T-cell (primary cell): ENCODE data around the gene FCN1. TPM values are rescaled to one million over a fixed set of nuclear protein-coding genes. Genes with fewer than 3 reads are reported as not detected.
"Not testable (repeated sequence)": the region's sequence is repeated elsewhere in the genome, so short reads cannot be mapped to it uniquely, and the experiment has no call there.

Experiments
- ATAC-seq, 4 experiments: fragments of 200-7000 bp in 3 of 4; fragments of 150-1000 bp in 1 of 4; cut with Tn5 transposase; replicated peaks in 1 of 4; 1 replicate in 3 of 4; 2 replicates in 1 of 4; pipeline ENCODE4 v1.10.0; 2021; ENCODE audit warnings: moderate library complexity in 3 of 4, mild to moderate bottlenecking in 2 of 4, moderate number of reproducible peaks in 1 of 4
- CTCF ChIA-PET, 2 donors: fragments of 300-600 bp; sonication (Branson Sonifier 250); formaldehyde crosslinking; loops; one replicate each; lab custom pipeline; 2022; ENCODE audit warnings: antibody characterized with exemption in 2 of 2; lab: Charles Lee
- POLR2A ChIA-PET, 2 donors: fragments of 300-600 bp; sonication (Branson Sonifier 250); formaldehyde crosslinking; loops; one replicate each; lab custom pipeline; 2022; ENCODE audit warnings: antibody characterized with exemption in 2 of 2; lab: Charles Lee
- DNase-seq, 35 experiments: peaks; one replicate each; pipeline versions ENCODE4 v3.0.0 to v3.0.0-alpha.2; 2013 to 2023
- H3K27ac ChIP-seq: one replicate; pipeline ENCODE4 v1.5.1; 2013; ENCODE audit warnings: low read length
- H3K27me3 ChIP-seq, 2 experiments: replicated peaks in 1 of 2; 1 replicate in 1 of 2; 2 replicates in 1 of 2; pipeline versions ENCODE4 v1.6.1 to v1.7.0; 2013; ENCODE audit warnings: low read length in 1 of 2, mixed read lengths in 1 of 2; ENCODE audit not compliant: control insufficient read depth in 2 of 2, insufficient read depth in 2 of 2; ENCODE audit errors: extremely low read depth in 1 of 2
- H3K36me3 ChIP-seq, 2 donors: 1 replicate in 1 of 2; 2 replicates in 1 of 2; pipeline versions ENCODE4 v1.6.1 to v1.7.0; 2013; ENCODE audit warnings: low read length in 1 of 2; ENCODE audit not compliant: control insufficient read depth in 2 of 2, insufficient read depth in 1 of 2; ENCODE audit errors: extremely low read depth in 1 of 2
- H3K4me1 ChIP-seq, 2 experiments: 1 replicate in 1 of 2; 2 replicates in 1 of 2; pipeline versions ENCODE4 v1.6.1 to v1.7.0; 2013; ENCODE audit warnings: low read length in 2 of 2, mixed read lengths in 1 of 2; ENCODE audit not compliant: insufficient read depth in 2 of 2, control insufficient read depth in 1 of 2; ENCODE audit errors: extremely low read depth in 1 of 2
- H3K4me3 ChIP-seq, 2 donors: 1 replicate in 1 of 2; 2 replicates in 1 of 2; pipeline versions ENCODE4 v1.5.1 to v1.7.0; 2013; ENCODE audit warnings: mild to moderate bottlenecking in 2 of 2, low read length in 1 of 2, moderate library complexity in 1 of 2; ENCODE audit not compliant: control insufficient read depth in 1 of 2; ENCODE audit errors: extremely low read depth in 1 of 2
- H3K9me3 ChIP-seq: 2 replicates; pipeline ENCODE4 v1.7.0; 2013
- H3K27ac Mint-ChIP-seq, 2 donors: one replicate each; pipeline ENCODE4 v1.8.0; 2020 to 2021; ENCODE audit warnings: mild to moderate bottlenecking in 2 of 2, mixed read lengths in 2 of 2
- H3K27me3 Mint-ChIP-seq, 2 donors: one replicate each; pipeline ENCODE4 v1.8.0; 2021 to 2022; ENCODE audit warnings: mixed read lengths in 2 of 2
- H3K36me3 Mint-ChIP-seq: one replicate; pipeline ENCODE4 v1.8.0; 2021; ENCODE audit warnings: mixed read lengths
- H3K4me1 Mint-ChIP-seq, 3 donors: one replicate each; pipeline ENCODE4 v1.8.0; 2020 to 2022; ENCODE audit warnings: mixed read lengths in 3 of 3, mild to moderate bottlenecking in 1 of 3
- H3K4me3 Mint-ChIP-seq, 3 donors: one replicate each; pipeline ENCODE4 v1.8.0; 2020 to 2022; ENCODE audit warnings: mild to moderate bottlenecking in 3 of 3, mixed read lengths in 3 of 3, moderate library complexity in 3 of 3
- H3K9me3 Mint-ChIP-seq, 3 donors: one replicate each; pipeline ENCODE4 v1.8.0; 2020 to 2022; ENCODE audit warnings: mixed read lengths in 3 of 3
- WGBS: methylation state at CpG from one replicate; pipeline ENCODE4 v1.1.5; 2013; ENCODE audit warnings: missing lambda C conversion rate; ENCODE audit not compliant: insufficient coverage; 5-methylcytosine and 5-hydroxymethylcytosine counted together
- total RNA-seq, 35 experiments: library from RNA in 6 of 35; stranded (reverse) in 6 of 35; fragments of 120-200 nt in 1 of 35; gene quantifications; one replicate each; pipeline versions ENCODE4 v1.2.1 to v1.2.4 and lab custom pipeline; 2013 to 2026

The FCN1 gene
- total RNA-seq, 5 donors from 2014 or later (not counting 1 experiment from before 2014, with no cell fraction given): 0.25 to 1.8 (median 0.55) TPM; not detected in 1

GRCh38 chr9:134858051-134858841 is 59.5 kb downstream of the FCN1 start:
- no peak for ATAC-seq
- no peaks in the 10 kb centered on the region for H3K36me3 Mint-ChIP-seq
- Histone ChIP-seq H3K9me3 (no peaks in the 10 kb centered on the region), H3K36me3 (no peaks in the 10 kb centered on the region), H3K27me3 (peaks cover 0 to 33% of the 10 kb centered on the region in 2 experiments), H3K27ac (no peak overlapping the region), H3K4me3 (no peak overlapping the region), H3K4me1 (no peaks in the 10 kb centered on the region)
- H3K4me3 Mint-ChIP-seq: no peak overlapping the region
- ChIA-PET CTCF (no interaction called here), POLR2A (no interaction called here)
- no peaks in the 10 kb centered on the region for H3K4me1 Mint-ChIP-seq
- WGBS: 26% methylated on average over 4 of the region's 11 CpGs
- peaks cover 12 to 35% of the 10 kb centered on the region in 2 donors for H3K27me3 Mint-ChIP-seq
- H3K27ac Mint-ChIP-seq: no peak overlapping the region
- H3K9me3 Mint-ChIP-seq: peaks cover 2 to 5% (median 5%) of the 10 kb centered on the region in 3 donors
- peak in 1 of 35 experiments; percentile 16 for DNase-seq

GRCh38 chr9:134857451-134857850 is 60.3 kb downstream of the FCN1 start:
- H3K4me1 ChIP-seq, CTCF ChIA-PET, H3K4me3 Mint-ChIP-seq, POLR2A ChIA-PET, DNase-seq, H3K27ac Mint-ChIP-seq, H3K27ac ChIP-seq, H3K9me3 ChIP-seq, H3K4me3 ChIP-seq, H3K9me3 Mint-ChIP-seq, H3K36me3 Mint-ChIP-seq, ATAC-seq, H3K36me3 ChIP-seq, H3K4me1 Mint-ChIP-seq: not testable (repeated sequence)
- peaks cover 12 to 35% of the 10 kb centered on the region in 2 donors for H3K27me3 Mint-ChIP-seq
- H3K27me3 ChIP-seq: peaks cover 0 to 37% of the 10 kb centered on the region in 2 experiments
- no CpG with 5 or more reads among the region's 2 CpGs for WGBS

GRCh38 chr9:134855900-134856377 is 61.8 kb downstream of the FCN1 start:
- Histone ChIP-seq H3K27me3 (peaks cover 0 to 38% of the 10 kb centered on the region in 2 experiments), H3K9me3 (no peaks in the 10 kb centered on the region), H3K27ac (no peak overlapping the region), H3K4me1 (no peaks in the 10 kb centered on the region), H3K36me3 (no peaks in the 10 kb centered on the region), H3K4me3 (no peak overlapping the region)
- Mint-ChIP-seq H3K4me1 (no peaks in the 10 kb centered on the region), H3K36me3 (no peaks in the 10 kb centered on the region), H3K27ac (no peak overlapping the region), H3K4me3 (no peak overlapping the region), H3K27me3 (peaks cover 12 to 35% of the 10 kb centered on the region in 2 donors), H3K9me3 (peaks cover 2 to 5% (median 5%) of the 10 kb centered on the region in 3 donors)
- ATAC-seq: no peak
- WGBS: 86% methylated on average over 5 of the region's 9 CpGs
- POLR2A ChIA-PET: no interaction called here
- DNase-seq: peak in 1 of 35 experiments; percentile 15
- CTCF ChIA-PET: no interaction called here

Other genes with a start within 250 kb of the FCN1 start
- gene FCN2, start 37.1 kb downstream of the FCN1 start, total RNA-seq: not detected
- under 1 TPM in 1 of 5 donors, not detected in 4; 0.16 TPM for gene OLFM1, start 169.8 kb upstream of the FCN1 start, total RNA-seq